ENCODE measurements around the gene ABCB7. TPM values are rescaled to one million over a fixed set of nuclear protein-coding genes. Genes with fewer than 3 reads are reported as not detected.
"Not testable (repeated sequence)": the region's sequence is repeated elsewhere in the genome, so short reads cannot be mapped to it uniquely, and the experiment has no call there.

The ABCB7 gene
- total RNA-seq, result 35.9 TPM
- long read RNA-seq, full-length matches to known transcripts, result 83 of 93 reads
- long read RNA-seq, partial matches to known transcripts, result 1 of 93 reads
- long read RNA-seq, other reads (novel, unspliced or antisense), result 9 of 93 reads

GRCh38 chrX:75155827-75156525 is at the start of gene ABCB7:
ABCB7 (minus strand) TSS chrX:75156283; CDS start chrX:75156272, 11 bp downstream.
- intact Hi-C loops (cut with DNase I), result no loop called here
- ATAC-seq (ENCODE audit: poor library complexity), result peak; percentile 96
- DNase-seq, result peak; percentile 55

DNA sequence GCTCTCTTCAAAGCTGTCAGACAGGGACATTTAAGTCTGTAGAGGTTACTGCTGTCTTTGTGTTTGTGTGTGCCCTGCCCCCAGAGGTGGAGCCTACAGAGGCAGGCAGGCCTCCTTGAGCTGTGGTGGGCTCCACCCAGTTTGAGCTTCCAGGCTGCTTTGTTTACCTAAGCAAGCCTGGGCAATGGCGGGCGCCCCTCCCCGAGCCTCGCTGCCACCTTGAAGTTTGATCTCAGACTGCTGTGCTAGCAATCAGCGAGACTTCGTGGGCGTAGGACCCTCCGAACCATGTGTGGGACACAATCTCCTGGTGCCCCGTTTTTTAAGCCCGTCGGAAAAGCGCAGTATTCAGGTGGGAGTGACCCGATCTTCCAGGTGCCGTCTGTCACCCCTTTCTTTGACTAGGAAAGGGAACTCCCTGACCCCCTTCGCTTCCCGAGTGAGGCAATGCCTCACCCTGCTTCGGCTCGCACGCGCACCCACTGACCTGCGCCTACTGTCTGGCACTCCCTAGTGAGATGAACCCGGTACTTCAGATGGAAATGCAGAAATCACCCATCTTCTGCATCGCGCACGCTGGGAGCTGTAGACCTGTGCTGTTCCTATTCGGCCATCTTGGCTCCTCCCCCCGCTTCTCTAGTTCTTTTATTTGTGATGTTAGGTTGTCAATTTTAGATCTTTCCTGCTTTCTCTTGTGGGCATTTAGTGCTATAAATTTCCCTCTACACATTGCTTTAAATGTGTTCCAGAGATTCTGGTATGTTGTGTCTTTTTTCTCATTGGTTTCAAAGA is 32.5 kb upstream of the ABCB7 start:
- intact Hi-C loops (cut with DNase I); ATAC-seq (ENCODE audit: poor library complexity); DNase-seq: not testable (repeated sequence)

DNA sequence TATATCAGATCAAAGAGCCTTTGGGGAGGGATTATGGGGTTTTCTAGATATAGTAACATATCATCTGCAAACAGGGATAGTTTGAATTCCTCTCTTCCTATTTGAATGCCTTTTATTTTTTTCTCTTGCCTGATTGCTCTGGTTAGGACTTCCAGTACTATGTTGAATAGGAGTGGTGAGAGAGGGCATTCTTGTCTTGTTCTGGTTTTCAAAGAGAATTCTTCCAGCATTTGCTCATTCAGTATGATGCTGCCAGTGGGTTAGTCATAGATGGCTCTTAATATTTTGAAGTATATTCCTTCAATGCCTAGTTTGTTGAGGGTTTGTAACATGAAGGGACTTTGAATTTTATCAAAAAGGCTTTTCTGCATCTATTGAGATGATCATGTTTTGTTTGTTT is 25.6 kb upstream of the ABCB7 start:
- intact Hi-C loops (cut with DNase I), result no loop called here
- ATAC-seq (ENCODE audit: poor library complexity), result no peak
- DNase-seq, result no peak

DNA sequence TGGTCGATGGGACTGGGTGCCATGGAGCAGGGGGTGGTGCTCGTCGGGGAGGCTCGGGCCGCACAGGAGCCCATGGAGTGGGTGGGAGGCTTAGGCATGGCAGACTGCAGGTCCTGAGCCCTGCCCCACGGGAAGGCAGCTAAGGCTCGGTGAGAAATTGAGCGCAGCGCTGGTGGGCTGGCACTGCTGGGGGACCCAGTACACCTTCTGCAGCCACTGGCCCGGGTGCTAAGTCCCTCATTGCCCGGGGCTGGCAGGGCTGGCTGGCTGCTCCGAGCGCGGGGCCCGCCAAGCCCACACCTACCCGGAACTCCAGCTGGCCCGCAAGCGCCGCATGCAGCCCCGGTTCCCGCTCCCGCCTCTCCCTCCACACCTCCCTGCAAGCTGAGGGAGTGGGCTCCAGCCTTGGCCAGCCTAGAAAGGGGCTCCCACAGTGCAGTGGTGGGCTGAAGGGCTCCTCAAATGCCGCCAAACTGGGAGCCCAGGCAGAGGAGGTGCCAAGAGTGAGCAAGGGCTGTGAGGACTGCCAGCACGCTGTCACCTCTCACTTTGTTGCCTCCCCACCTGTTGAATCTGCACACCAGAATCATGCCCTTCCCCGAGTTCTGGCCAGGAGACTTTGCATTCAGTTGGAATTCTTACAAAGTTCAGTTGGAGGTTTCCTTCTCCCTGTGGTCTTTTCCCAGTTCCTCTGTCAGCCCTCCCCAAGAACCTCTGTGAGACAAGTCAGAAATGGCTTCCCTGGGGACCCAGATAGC is 23.6 kb upstream of the ABCB7 start:
- DNase-seq; intact Hi-C loops (cut with DNase I); ATAC-seq (ENCODE audit: poor library complexity): not testable (repeated sequence)

DNA sequence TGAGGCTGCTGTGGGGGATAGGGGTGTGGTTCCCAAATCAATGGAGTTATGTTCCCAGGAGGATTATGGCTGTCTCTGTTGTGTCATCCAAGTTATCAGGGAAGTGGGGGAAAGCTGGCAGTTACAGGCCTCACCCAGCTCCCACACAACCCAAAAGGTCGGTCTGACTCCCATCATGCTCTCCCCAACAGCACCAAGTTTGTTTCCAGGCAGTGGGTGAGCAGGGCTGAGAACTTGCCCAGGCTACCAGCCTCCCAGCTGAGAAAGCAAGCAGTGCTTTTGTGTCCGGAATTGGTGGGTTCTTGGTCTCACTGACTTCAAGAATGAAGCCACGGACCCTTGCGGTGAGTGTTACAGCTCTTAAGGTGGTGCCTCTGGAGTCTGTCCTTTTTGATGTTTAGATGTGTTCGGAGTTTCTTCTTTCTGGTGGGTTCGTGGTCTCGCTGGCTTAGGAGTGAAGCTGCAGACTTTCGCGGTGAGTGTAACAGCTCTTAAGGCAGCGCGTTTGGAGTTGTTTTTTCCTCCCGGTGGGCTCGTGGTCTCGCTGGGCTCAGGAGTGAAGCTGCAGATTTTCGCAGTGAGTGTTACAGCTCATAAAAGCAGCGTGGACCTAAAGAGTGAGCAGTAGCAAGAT is 16.3 kb upstream of the ABCB7 start:
- ATAC-seq (ENCODE audit: poor library complexity); intact Hi-C loops (cut with DNase I); DNase-seq: not testable (repeated sequence)

- intact Hi-C loops (cut with DNase I), result no loop called here
- DNase-seq (no peak), ATAC-seq (ENCODE audit: poor library complexity) (no peak)
These were observed 2.0 kb upstream of the ABCB7 start for GRCh38 chrX:75158054-75158453.

GRCh38 chrX:75156531-75156945 is 455 bp upstream of the ABCB7 start:
- no peak for DNase-seq
- intact Hi-C loops (cut with DNase I), result no loop called here
- ATAC-seq (ENCODE audit: poor library complexity), result peak; percentile 47

DNA sequence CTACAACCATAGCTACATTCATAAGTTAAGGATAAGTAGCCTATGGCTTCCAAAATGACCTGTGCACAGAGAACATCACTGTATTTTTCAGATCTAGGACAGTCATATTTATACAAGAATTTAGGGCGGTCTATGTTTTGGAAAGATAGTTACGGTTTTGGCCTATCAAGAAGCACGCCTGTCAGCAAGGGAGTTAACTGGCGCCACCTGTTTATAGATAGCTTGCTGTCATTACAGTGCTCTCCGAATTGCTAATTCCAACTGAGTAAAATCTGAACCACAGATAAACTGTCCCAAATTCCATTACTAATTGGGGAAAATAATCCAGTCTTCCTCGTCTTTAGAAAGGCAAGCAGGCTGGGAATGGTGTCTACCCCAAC is 646 bp downstream of the ABCB7 start:
- DNase-seq (no peak), ATAC-seq (ENCODE audit: poor library complexity) (peak; percentile 57)
- intact Hi-C loops (cut with DNase I), result no loop called here

DNA sequence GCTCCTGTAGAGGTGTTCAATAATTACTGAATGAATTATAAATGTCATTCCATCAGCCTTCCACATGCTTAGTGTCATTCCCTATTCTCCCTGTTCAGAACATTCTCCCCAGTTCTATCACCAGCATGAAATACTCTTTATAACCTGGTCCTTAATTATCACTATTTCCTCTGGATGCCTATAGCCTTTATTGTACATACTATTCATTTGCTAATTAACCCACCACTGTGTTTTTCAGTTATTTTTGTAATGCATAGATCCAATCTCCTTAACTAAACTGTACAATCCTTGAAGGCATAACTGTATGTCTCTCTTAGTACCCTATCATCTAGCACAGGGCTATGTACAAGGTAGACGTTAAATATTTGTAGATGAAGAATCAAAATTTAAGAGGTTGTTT is 1.2 kb downstream of the ABCB7 start:
- DNase-seq, result no peak
- ATAC-seq (ENCODE audit: poor library complexity), result no peak
- intact Hi-C loops (cut with DNase I), result no loop called here

- DNase-seq (no peak), ATAC-seq (ENCODE audit: poor library complexity) (peak; percentile 30)
- intact Hi-C loops (cut with DNase I), result no loop called here
These were observed 4.1 kb downstream of the ABCB7 start for GRCh38 chrX:75151827-75152592.

DNA sequence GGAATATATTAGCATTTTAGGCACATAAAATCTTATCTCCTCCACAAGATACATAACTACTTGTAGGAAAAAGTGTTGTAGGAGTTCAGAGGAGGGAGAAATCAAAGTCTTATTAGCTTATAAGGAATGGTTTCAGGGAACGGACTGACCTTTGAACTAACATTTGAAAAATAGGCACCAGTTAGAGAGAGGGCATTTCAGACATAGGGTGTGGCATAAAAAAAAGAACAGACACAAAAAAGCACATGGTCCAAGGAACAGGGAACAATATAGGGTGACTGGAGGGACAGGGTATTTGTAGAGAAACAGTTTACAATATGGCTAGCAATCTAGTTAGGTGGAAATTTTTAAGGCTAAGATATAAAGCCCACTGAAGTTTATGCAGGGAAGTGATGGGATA is 6.4 kb downstream of the ABCB7 start:
- ATAC-seq (ENCODE audit: poor library complexity) (no peak), DNase-seq (no peak)
- intact Hi-C loops (cut with DNase I), result no loop called here

DNA sequence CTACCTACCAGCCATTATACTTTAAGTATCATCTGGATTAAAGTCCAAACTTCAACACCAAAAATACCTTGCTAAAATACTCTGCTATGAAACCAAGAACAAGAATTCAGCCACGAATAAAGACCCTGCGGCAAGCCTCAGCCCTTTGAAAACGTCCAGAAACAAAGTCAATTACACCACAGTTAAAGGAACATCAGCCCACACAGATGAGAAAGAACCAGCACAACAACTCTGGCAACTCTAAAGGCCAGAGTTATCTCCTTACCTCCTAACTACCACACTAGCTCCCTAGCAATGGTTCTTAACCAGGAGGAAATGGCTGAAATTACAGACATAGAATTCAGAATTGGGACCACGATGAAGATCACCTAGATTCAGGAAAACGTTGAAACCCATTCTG is 23.4 kb downstream of the ABCB7 start:
- DNase-seq, result no peak
- intact Hi-C loops (cut with DNase I), result no loop called here
- no peak for ATAC-seq (ENCODE audit: poor library complexity)

GRCh38 chrX:75131973-75132627 is 24.0 kb downstream of the ABCB7 start:
- peak; percentile 80 for ATAC-seq (ENCODE audit: poor library complexity)
- intact Hi-C loops (cut with DNase I), result no loop called here

DNA sequence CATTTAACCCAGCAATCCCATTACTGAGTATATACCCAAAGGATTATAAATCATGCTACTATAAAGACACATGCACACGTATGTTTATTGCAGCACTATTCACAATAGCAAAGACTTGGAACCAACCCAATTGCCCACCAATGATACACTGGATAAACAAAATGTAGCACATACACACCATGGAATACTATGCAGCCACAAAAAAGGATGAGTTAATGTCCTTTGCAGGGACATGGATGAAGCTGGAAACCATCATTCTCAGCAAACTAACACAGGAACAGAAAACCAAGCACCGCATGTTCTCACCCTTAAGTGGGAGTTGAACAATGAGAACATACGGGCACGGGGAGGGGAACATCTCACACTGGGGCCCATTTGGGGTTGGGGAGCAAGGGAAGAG is 27.0 kb downstream of the ABCB7 start:
- ATAC-seq (ENCODE audit: poor library complexity); intact Hi-C loops (cut with DNase I); DNase-seq: not testable (repeated sequence)

More at GRCh38 chrX:75131973-75132627, 24.0 kb downstream of the ABCB7 start:
- peak; percentile 36 for DNase-seq

DNA sequence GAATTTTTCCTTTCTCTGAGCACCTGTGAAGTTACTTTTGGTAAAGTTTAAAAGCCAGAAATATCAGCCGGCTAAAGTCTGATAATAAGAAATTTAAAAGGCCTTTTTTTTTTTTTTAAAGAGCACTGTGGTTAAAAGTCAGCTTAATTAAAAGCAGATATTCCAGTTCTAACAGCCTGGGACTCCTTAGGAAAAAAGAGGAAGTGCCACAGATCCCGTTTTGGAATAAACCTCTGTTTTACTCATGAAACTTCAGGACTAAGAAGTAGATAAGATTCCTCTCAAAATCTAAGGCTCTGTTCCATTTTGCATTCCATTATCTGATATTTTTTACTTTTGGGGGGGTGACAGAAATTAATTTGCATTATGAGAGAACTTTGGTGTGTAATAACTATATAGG is 37.8 kb downstream of the ABCB7 start:
- intact Hi-C loops (cut with DNase I), result no loop called here
- DNase-seq (no peak), ATAC-seq (ENCODE audit: poor library complexity) (no peak)

GRCh38 chrX:75115707-75116413 is 40.2 kb downstream of the ABCB7 start:
- no peak for DNase-seq
- intact Hi-C loops (cut with DNase I), result no loop called here
- no peak for ATAC-seq (ENCODE audit: poor library complexity)

GRCh38 chrX:75114638-75115037 is 41.4 kb downstream of the ABCB7 start:
- ATAC-seq (ENCODE audit: poor library complexity) (no peak), DNase-seq (no peak)
- intact Hi-C loops (cut with DNase I), result no loop called here

Measured in Right ventricle myocardium superior (tissue), 1 donor.